ENCODE measurements around the gene MRPL18. TPM values are rescaled to one million over a fixed set of nuclear protein-coding genes. Genes with fewer than 3 reads are reported as not detected.
"Not testable (repeated sequence)": the region's sequence is repeated elsewhere in the genome, so short reads cannot be mapped to it uniquely, and the experiment has no call there.

MRPL18 gene
- polyA plus RNA-seq, 5 donors: 55.2 to 70.0 (median 62.6) TPM

- no peak for DNase-seq
These were observed 18.9 kb downstream of the MRPL18 start for GRCh38 chr6:159809149-159809548.

- no peak for DNase-seq
These were observed 23.5 kb downstream of the MRPL18 start for GRCh38 chr6:159813781-159814180.

GRCh38 chr6:159815410-159815809 lies 25.1 kb downstream of the MRPL18 start:
- no peak for DNase-seq

- not testable (repeated sequence) for DNase-seq
These were observed 26.5 kb downstream of the MRPL18 start for GRCh38 chr6:159816775-159817174.

- no peak for DNase-seq
These were observed 27.9 kb downstream of the MRPL18 start for GRCh38 chr6:159817951-159818739.

- no peak for DNase-seq
These were observed 28.8 kb downstream of the MRPL18 start for GRCh38 chr6:159819098-159819497.

- DNase-seq: no peak
These were observed 29.8 kb downstream of the MRPL18 start for GRCh38 chr6:159819932-159820640.

GRCh38 chr6:159821122-159821521 lies 30.9 kb downstream of the MRPL18 start:
- no peak for DNase-seq

GRCh38 chr6:159821726-159822125 lies 31.5 kb downstream of the MRPL18 start:
- DNase-seq: peak in 1 of 2 donors; percentile 10

- DNase-seq: no peak
These were observed 33.7 kb downstream of the MRPL18 start for GRCh38 chr6:159823953-159824352.

- not testable (repeated sequence) for DNase-seq
These were observed 34.4 kb downstream of the MRPL18 start for GRCh38 chr6:159824690-159825089.

- no peak for DNase-seq
These were observed 35.7 kb downstream of the MRPL18 start for GRCh38 chr6:159826004-159826403.

- no peak for DNase-seq
These were observed 36.8 kb downstream of the MRPL18 start for GRCh38 chr6:159826968-159827647.

- no peak for DNase-seq
These were observed 37.8 kb downstream of the MRPL18 start for GRCh38 chr6:159828074-159828473.

GRCh38 chr6:159829526-159829925 lies 39.3 kb downstream of the MRPL18 start:
- no peak for DNase-seq

- no peak for DNase-seq
These were observed 40.5 kb downstream of the MRPL18 start for GRCh38 chr6:159830501-159831372.

- DNase-seq: no peak
These were observed 41.1 kb downstream of the MRPL18 start for GRCh38 chr6:159831373-159831679.

- DNase-seq: no peak
These were observed 42.7 kb downstream of the MRPL18 start for GRCh38 chr6:159832946-159833345.

GRCh38 chr6:159833556-159833955 lies 43.3 kb downstream of the MRPL18 start:
- no peak for DNase-seq

GRCh38 chr6:159833997-159834603 lies 43.8 kb downstream of the MRPL18 start:
- DNase-seq: no peak

Data from right lung (tissue), 5 donors.